MM.1S (cell line): ENCODE results near the gene PXDC1.

Experiments
- DNase-seq: peaks from one replicate; pipeline ENCODE4 v3.0.0-alpha.2; 2015
- H2AFZ ChIP-seq: fragments of 300-600 bp; sonication (generic); 2 replicates; pipeline ENCODE4 v1.6.0; 2016; ENCODE audit warnings: antibody characterized with exemption, low read length
- H3F3A ChIP-seq: fragments of 300-600 bp; sonication (generic); 2 replicates; pipeline ENCODE4 v1.6.1; 2016; ENCODE audit warnings: mild to moderate bottlenecking, antibody characterized with exemption, low read length, moderate library complexity, mixed read lengths; ENCODE audit not compliant: insufficient read depth
- H3K27ac ChIP-seq: fragments of 300-600 bp; sonication (generic); 2 replicates; pipeline ENCODE4 v1.5.1; 2016; ENCODE audit warnings: mild to moderate bottlenecking, low read length
- H3K27me3 ChIP-seq: fragments of 300-600 bp; sonication (generic); replicated peaks from 2 replicates; pipeline ENCODE4 v1.6.0; 2016; ENCODE audit warnings: low read length; ENCODE audit not compliant: insufficient read depth
- H3K36me3 ChIP-seq: fragments of 300-600 bp; sonication (generic); replicated peaks from 2 replicates; pipeline ENCODE4 v1.6.1; 2016; ENCODE audit warnings: mild to moderate bottlenecking, low read length, mixed read lengths; ENCODE audit not compliant: insufficient read depth
- H3K4me1 ChIP-seq: fragments of 300-600 bp; sonication (generic); 2 replicates; pipeline ENCODE4 v1.6.1; 2016; ENCODE audit warnings: low read length, mixed read lengths
- H3K4me2 ChIP-seq: fragments of 300-600 bp; sonication (generic); 2 replicates; pipeline ENCODE4 v1.6.0; 2016; ENCODE audit warnings: low read depth, low read length
- H3K4me3 ChIP-seq: fragments of 300-600 bp; sonication (generic); 2 replicates; pipeline ENCODE4 v1.5.1; 2016; ENCODE audit warnings: low read length, mixed read lengths
- H3K79me2 ChIP-seq: fragments of 300-600 bp; sonication (generic); 2 replicates; pipeline ENCODE4 v1.6.1; 2016; ENCODE audit warnings: mixed run types, low read length, mixed read lengths
- H3K9ac ChIP-seq: fragments of 300-600 bp; sonication (generic); 2 replicates; pipeline ENCODE4 v1.6.1; 2016; ENCODE audit warnings: low read length, mixed read lengths
- H3K9me2 ChIP-seq: fragments of 300-600 bp; sonication (generic); replicated peaks from 2 replicates; pipeline ENCODE4 v1.6.1; 2016; ENCODE audit warnings: mild to moderate bottlenecking, low read length, mixed read lengths; ENCODE audit not compliant: insufficient read depth
- H3K9me3 ChIP-seq: fragments of 300-600 bp; sonication (generic); replicated peaks from 2 replicates; pipeline ENCODE4 v1.6.1; 2016; ENCODE audit warnings: mild to moderate bottlenecking, low read length, mixed read lengths; ENCODE audit not compliant: insufficient read depth
- H4K20me1 ChIP-seq: fragments of 300-600 bp; sonication (generic); 2 replicates; pipeline ENCODE4 v1.6.1; 2016; ENCODE audit warnings: mild to moderate bottlenecking, low read length, moderate library complexity, mixed read lengths; ENCODE audit not compliant: insufficient read depth
- CTCF ChIP-seq: fragments of 300-600 bp; sonication (generic); IDR thresholded peaks from 2 replicates; pipeline ENCODE4 v1.5.1; 2016; ENCODE audit warnings: antibody characterized with exemption, low read length, mixed read lengths
- EZH2 ChIP-seq: fragments of 300-600 bp; sonication (generic); optimal IDR thresholded peaks from 2 replicates; pipeline ENCODE3; 2017; ENCODE audit warnings: low read depth, mild to moderate bottlenecking, antibody characterized with exemption, low read length, mixed read lengths
- EZH2phosphoT487 ChIP-seq: fragments of 300-600 bp; sonication (generic); IDR thresholded peaks from 2 replicates; pipeline ENCODE4 v1.6.1; 2018; ENCODE audit warnings: antibody characterized with exemption, low read length

PXDC1 gene

GRCh38 chr6:3798055-3798919 is 46.8 kb upstream of the PXDC1 start:
- TF ChIP-seq CTCF (no peak), EZH2 (no peak), EZH2phosphoT487 (no peak)
- Histone ChIP-seq H3K4me1 (peaks cover 14% of the 10 kb centered on the region), H3K9me2 (no peaks in the 10 kb centered on the region), H3K9me3 (no peaks in the 10 kb centered on the region), H3K79me2 (no peaks in the 10 kb centered on the region), H2AFZ (no peak overlapping the region), H3K27ac (no peak overlapping the region), H3F3A (peaks cover 7% of the 10 kb centered on the region), H3K36me3 (no peaks in the 10 kb centered on the region), H3K4me2 (no peak overlapping the region), H4K20me1 (no peaks in the 10 kb centered on the region), H3K27me3 (no peaks in the 10 kb centered on the region), H3K9ac (no peak overlapping the region), H3K4me3 (no peak overlapping the region)
- DNase-seq, result no peak

GRCh38 chr6:3797231-3798054 is 45.9 kb upstream of the PXDC1 start:
- no peaks in the 10 kb centered on the region for H3K79me2 ChIP-seq
- H3K9ac ChIP-seq, result no peak overlapping the region
- peaks cover 7% of the 10 kb centered on the region for H3F3A ChIP-seq
- H3K27ac ChIP-seq, result no peak overlapping the region
- no peaks in the 10 kb centered on the region for H3K9me3 ChIP-seq
- DNase-seq, result no peak
- no peak overlapping the region for H2AFZ ChIP-seq
- H3K27me3 ChIP-seq, result no peaks in the 10 kb centered on the region
- H3K4me2 ChIP-seq, result no peak overlapping the region
- H4K20me1 ChIP-seq, result no peaks in the 10 kb centered on the region
- H3K4me3 ChIP-seq, result no peak overlapping the region
- no peaks in the 10 kb centered on the region for H3K9me2 ChIP-seq
- H3K36me3 ChIP-seq, result no peaks in the 10 kb centered on the region
- peaks cover 17% of the 10 kb centered on the region for H3K4me1 ChIP-seq
- no peak for TF ChIP-seq EZH2
- no peak for TF ChIP-seq EZH2phosphoT487
- TF ChIP-seq CTCF, result no peak

- Histone ChIP-seq H3K4me1 (peaks cover 17% of the 10 kb centered on the region), H2AFZ (no peak overlapping the region), H3K4me3 (no peak overlapping the region), H3K9ac (no peak overlapping the region), H3F3A (peaks cover 7% of the 10 kb centered on the region), H3K9me2 (no peaks in the 10 kb centered on the region), H3K27me3 (no peaks in the 10 kb centered on the region), H3K36me3 (no peaks in the 10 kb centered on the region), H3K9me3 (no peaks in the 10 kb centered on the region), H3K4me2 (no peak overlapping the region), H3K79me2 (no peaks in the 10 kb centered on the region), H3K27ac (no peak overlapping the region), H4K20me1 (no peaks in the 10 kb centered on the region)
- TF ChIP-seq EZH2 (no peak), CTCF (no peak), EZH2phosphoT487 (no peak)
- no peak for DNase-seq
These were observed 45.2 kb upstream of the PXDC1 start for GRCh38 chr6:3796719-3797041.
